ENCODE data around the gene HIC1.
A peak's percentile ranks its signal among the peaks of the same experiment; 100 is the strongest.

Gene HIC1

GRCh38 chr17:2019723-2020122 lies 35.2 kb upstream of the HIC1 start:
- H3K36me3 Mint-ChIP-seq (ENCODE audit: low read depth) = no peaks in the 10 kb centered on the region
- peaks cover 73% of the 10 kb centered on the region for H3K27me3 Mint-ChIP-seq
- no peaks in the 10 kb centered on the region for H3K9me3 Mint-ChIP-seq
- H3K4me1 Mint-ChIP-seq (ENCODE audit: low read depth) = peaks cover 11% of the 10 kb centered on the region
- no peak overlapping the region for H3K4me3 Mint-ChIP-seq
- intact Hi-C loops (cut with micrococcal nuclease) = no loop called here
- H3K27ac Mint-ChIP-seq = no peak overlapping the region

DNA sequence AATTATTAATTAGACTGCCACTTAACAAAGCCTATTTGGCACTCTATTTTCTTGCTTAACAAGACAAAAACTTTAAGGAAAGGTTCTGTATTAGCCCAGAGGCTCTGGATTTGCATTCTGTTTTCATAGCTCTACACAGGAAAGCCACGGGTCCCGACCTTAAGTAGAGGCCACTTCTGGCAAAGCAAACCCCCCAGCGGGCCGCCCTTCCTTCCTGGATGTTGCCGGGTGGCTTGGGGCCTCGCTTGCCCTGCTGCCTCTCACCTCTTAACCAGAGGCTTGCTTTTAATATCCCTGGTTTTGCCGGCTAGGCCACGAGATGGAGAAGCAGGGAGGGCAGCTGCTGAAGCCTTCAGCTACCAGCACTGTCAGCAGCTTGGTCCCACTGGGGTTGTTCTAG lies 34.2 kb upstream of the HIC1 start:
- Mint-ChIP-seq H3K27ac (no peak overlapping the region), H3K36me3 (ENCODE audit: low read depth) (peaks cover 3% of the 10 kb centered on the region), H3K4me1 (ENCODE audit: low read depth) (peaks cover 17% of the 10 kb centered on the region), H3K4me3 (no peak overlapping the region), H3K9me3 (no peaks in the 10 kb centered on the region), H3K27me3 (peaks cover 74% of the 10 kb centered on the region)
- intact Hi-C loops (cut with micrococcal nuclease) = no loop called here

- intact Hi-C loops (cut with micrococcal nuclease) = no loop called here
- Mint-ChIP-seq H3K9me3 (no peaks in the 10 kb centered on the region), H3K27ac (no peak overlapping the region), H3K27me3 (peaks cover 91% of the 10 kb centered on the region), H3K4me1 (ENCODE audit: low read depth) (peaks cover 26% of the 10 kb centered on the region), H3K4me3 (no peak overlapping the region), H3K36me3 (ENCODE audit: low read depth) (peaks cover 9% of the 10 kb centered on the region)
These were observed 32.2 kb upstream of the HIC1 start for GRCh38 chr17:2022647-2023240.

- intact Hi-C loops (cut with micrococcal nuclease) = no loop called here
- H3K36me3 Mint-ChIP-seq (ENCODE audit: low read depth) = peaks cover 9% of the 10 kb centered on the region
- peaks cover 91% of the 10 kb centered on the region for H3K27me3 Mint-ChIP-seq
- no peaks in the 10 kb centered on the region for H3K9me3 Mint-ChIP-seq
- H3K27ac Mint-ChIP-seq = no peak overlapping the region
- peaks cover 26% of the 10 kb centered on the region for H3K4me1 Mint-ChIP-seq (ENCODE audit: low read depth)
- peak overlapping the region; percentile 33 for H3K4me3 Mint-ChIP-seq
These were observed 31.6 kb upstream of the HIC1 start for GRCh38 chr17:2023256-2023655.

GRCh38 chr17:2023692-2024571 lies 31.0 kb upstream of the HIC1 start:
- Mint-ChIP-seq H3K4me1 (ENCODE audit: low read depth) (peaks cover 33% of the 10 kb centered on the region), H3K27ac (no peak overlapping the region), H3K9me3 (no peaks in the 10 kb centered on the region), H3K4me3 (peak overlapping the region; percentile 70), H3K36me3 (ENCODE audit: low read depth) (peaks cover 9% of the 10 kb centered on the region), H3K27me3 (peaks cover 91% of the 10 kb centered on the region)
- intact Hi-C loops (cut with micrococcal nuclease) = no loop called here

DNA sequence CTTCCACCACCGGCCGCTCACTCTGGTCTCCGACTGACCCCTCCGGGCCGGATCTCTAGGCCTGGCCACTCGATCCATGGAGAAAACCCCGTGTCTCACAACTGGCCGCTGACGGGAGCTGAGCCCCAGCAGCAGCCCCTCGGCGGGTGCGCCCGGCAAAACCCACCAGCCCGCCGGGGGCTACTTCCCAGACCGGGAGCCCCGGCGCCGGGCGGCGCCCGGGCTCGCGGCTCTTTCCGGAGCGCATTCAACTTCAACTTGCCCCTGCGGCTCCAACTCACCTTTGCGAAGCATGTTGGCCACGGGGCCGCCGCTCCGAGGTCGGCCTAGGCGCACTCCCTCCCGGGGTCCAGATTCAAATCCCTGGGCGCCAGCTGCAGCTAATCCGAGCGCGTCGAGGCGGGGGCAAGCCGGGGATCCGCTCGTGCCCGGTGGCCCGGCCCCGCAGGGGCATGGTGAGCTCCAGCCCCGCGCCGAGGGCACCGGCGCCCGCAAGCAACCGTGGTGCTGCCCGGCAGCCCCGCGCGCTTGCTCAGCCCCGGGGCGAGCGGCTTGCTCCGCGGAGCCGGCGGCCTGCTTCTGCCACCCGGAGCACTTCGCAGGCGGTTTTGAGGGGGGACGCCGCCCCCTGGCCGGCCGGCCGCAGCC lies 30.2 kb upstream of the HIC1 start:
- Mint-ChIP-seq H3K4me3 (peak overlapping the region; percentile 71), H3K36me3 (ENCODE audit: low read depth) (peaks cover 9% of the 10 kb centered on the region), H3K27me3 (peaks cover 92% of the 10 kb centered on the region), H3K9me3 (no peaks in the 10 kb centered on the region), H3K4me1 (ENCODE audit: low read depth) (peaks cover 37% of the 10 kb centered on the region), H3K27ac (no peak overlapping the region)
- intact Hi-C loops (cut with micrococcal nuclease) = no loop called here

- peak within 1 kb of the TSS; percentile 71 for H3K4me3 Mint-ChIP-seq
- peaks cover 12% of the 10 kb centered on the region for H3K36me3 Mint-ChIP-seq (ENCODE audit: low read depth)
- H3K27ac Mint-ChIP-seq = no peak within 1 kb of the TSS
- H3K4me1 Mint-ChIP-seq (ENCODE audit: low read depth) = peaks cover 41% of the 10 kb centered on the region
- H3K9me3 Mint-ChIP-seq = no peaks in the 10 kb centered on the region
- H3K27me3 Mint-ChIP-seq = peaks cover 91% of the 10 kb centered on the region
- intact Hi-C loops (cut with micrococcal nuclease) = no loop called here
These were observed 29.7 kb upstream of the HIC1 start, which contains the start of gene RTN4RL1 for GRCh38 chr17:2025220-2025621. Gene RTN4RL1, minus strand, starts transcription at chr17:2025334. Its CDS starts 469 bp downstream, at chr17:2024865.

DNA sequence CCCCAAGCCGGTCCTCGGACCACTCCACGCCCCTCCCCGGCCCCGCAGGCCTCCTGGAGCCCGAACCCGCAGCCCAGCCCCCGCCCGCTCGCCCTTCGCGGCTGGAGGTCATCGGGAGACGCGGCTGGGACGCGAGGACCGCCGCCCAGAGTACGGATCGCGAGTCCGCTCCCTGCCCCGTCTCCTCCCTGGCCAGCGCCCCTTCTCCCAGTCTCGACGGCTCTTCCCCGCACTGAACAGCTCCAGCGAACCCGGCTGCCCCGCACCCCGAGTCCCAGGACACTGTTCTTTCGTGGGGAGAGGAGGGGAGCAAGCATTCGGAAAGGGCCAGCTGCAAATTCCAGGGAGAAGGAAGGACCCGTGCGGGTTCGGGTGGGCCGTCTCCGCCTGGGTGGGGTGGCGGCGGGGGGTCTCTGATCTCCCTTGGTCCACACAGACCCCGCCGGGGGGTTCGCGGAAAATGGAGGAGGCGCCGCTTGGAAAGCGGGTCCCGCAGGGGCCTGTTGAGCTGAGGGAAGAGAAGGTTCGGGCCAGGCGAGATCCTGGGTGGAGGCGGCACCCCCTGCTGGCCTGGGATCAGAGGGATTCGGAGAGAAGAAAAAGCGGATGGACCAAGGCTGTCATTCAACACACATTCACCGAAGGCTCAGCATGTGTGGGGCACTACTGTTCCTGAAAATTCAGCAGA lies 29.1 kb upstream of the HIC1 start:
- H3K9me3 Mint-ChIP-seq = no peaks in the 10 kb centered on the region
- intact Hi-C loops (cut with micrococcal nuclease) = loop anchor here (1.0 kb wide), 1 partner anchor 117 kb away; no protein-coding TSS in a partner anchor
- H3K36me3 Mint-ChIP-seq (ENCODE audit: low read depth) = peaks cover 17% of the 10 kb centered on the region

DNA sequence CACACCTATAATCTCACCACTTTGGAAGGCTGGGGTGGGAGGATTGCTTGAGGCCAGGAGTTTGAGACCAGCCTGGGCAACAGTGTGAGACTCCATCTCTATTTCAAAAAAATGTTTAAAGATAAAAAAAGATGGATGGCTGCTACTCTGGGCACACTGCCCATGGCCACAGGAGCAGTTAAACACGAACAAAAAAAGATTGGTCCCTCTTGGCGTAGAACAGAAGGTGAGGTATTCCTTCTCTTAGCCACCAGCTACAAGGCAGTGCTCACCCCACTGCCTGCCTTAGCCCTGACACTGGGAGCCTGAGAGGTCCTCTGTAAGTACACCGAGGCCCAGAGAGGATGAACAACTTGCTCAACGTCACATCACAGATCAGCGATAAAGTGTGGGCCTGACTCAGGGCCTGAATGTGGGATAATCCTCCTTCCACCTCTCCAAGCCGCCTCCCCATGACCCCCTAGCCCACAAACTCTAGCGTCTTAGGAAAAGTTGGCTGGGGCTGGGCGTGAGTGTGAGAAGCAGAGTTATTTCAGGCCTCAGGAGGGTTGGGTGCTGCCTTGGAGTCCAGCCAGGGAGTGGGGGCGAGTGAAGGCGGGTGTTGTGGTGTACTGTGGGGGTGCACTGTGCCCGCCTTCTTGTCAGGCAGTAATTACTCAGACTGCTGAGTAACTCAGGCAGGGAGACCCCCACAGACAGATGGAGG lies 27.2 kb upstream of the HIC1 start:
- Mint-ChIP-seq H3K36me3 (ENCODE audit: low read depth) (peaks cover 17% of the 10 kb centered on the region), H3K4me3 (no peak overlapping the region), H3K27ac (no peak overlapping the region), H3K4me1 (ENCODE audit: low read depth) (peaks cover 48% of the 10 kb centered on the region), H3K27me3 (peaks cover 70% of the 10 kb centered on the region), H3K9me3 (no peaks in the 10 kb centered on the region)
- intact Hi-C loops (cut with micrococcal nuclease) = no loop called here

More for the DNA sequence above, 29.1 kb upstream of the HIC1 start:
- Mint-ChIP-seq H3K4me3 (peak overlapping the region; percentile 71), H3K4me1 (ENCODE audit: low read depth) (peaks cover 46% of the 10 kb centered on the region), H3K27me3 (peaks cover 87% of the 10 kb centered on the region), H3K27ac (no peak overlapping the region)

GRCh38 chr17:2028234-2028614 lies 26.7 kb upstream of the HIC1 start:
- Mint-ChIP-seq H3K4me3 (no peak overlapping the region), H3K36me3 (ENCODE audit: low read depth) (peaks cover 18% of the 10 kb centered on the region), H3K4me1 (ENCODE audit: low read depth) (peaks cover 42% of the 10 kb centered on the region), H3K27me3 (peaks cover 65% of the 10 kb centered on the region), H3K9me3 (no peaks in the 10 kb centered on the region), H3K27ac (no peak overlapping the region)
- intact Hi-C loops (cut with micrococcal nuclease) = no loop called here

- H3K36me3 Mint-ChIP-seq (ENCODE audit: low read depth) = peaks cover 23% of the 10 kb centered on the region
- peaks cover 41% of the 10 kb centered on the region for H3K4me1 Mint-ChIP-seq (ENCODE audit: low read depth)
- no peaks in the 10 kb centered on the region for H3K9me3 Mint-ChIP-seq
- H3K27me3 Mint-ChIP-seq = peaks cover 60% of the 10 kb centered on the region
- H3K4me3 Mint-ChIP-seq = no peak overlapping the region
- intact Hi-C loops (cut with micrococcal nuclease) = no loop called here
- H3K27ac Mint-ChIP-seq = no peak overlapping the region
These were observed 26.2 kb upstream of the HIC1 start for GRCh38 chr17:2028737-2029136.

- H3K27ac Mint-ChIP-seq = peak within 1 kb of the TSS; percentile 81
- peaks cover 30% of the 10 kb centered on the region for H3K36me3 Mint-ChIP-seq (ENCODE audit: low read depth)
- peaks cover 49% of the 10 kb centered on the region for H3K27me3 Mint-ChIP-seq
- intact Hi-C loops (cut with micrococcal nuclease) = no loop called here
- H3K9me3 Mint-ChIP-seq = no peaks in the 10 kb centered on the region
- peaks cover 46% of the 10 kb centered on the region for H3K4me1 Mint-ChIP-seq (ENCODE audit: low read depth)
- peak within 1 kb of the TSS; percentile 94 for H3K4me3 Mint-ChIP-seq
These were observed 24.8 kb upstream of the HIC1 start, which contains the start of gene DPH1 for GRCh38 chr17:2029911-2030778. Gene DPH1, plus strand, starts transcription at chr17:2030153. Its CDS starts 17 bp downstream, at chr17:2030170.

All from dendritic cell treated with granulocyte-macrophage colony-stimulating factor and Interleukin-4, amounts not matched to agents 40 ng/mL and 50 ng/mL, for 4 days (primary cell).